ENCODE measurements around the gene UCN2. TPM values are rescaled to one million over a fixed set of nuclear protein-coding genes. Genes with fewer than 3 reads are reported as not detected.
A peak's percentile ranks its signal among the peaks of the same experiment; 100 is the strongest.

The UCN2 gene
- total and polyA plus RNA-seq, 2 experiments from 2014 or later = 0.95 to 1.1 TPM

DNA sequence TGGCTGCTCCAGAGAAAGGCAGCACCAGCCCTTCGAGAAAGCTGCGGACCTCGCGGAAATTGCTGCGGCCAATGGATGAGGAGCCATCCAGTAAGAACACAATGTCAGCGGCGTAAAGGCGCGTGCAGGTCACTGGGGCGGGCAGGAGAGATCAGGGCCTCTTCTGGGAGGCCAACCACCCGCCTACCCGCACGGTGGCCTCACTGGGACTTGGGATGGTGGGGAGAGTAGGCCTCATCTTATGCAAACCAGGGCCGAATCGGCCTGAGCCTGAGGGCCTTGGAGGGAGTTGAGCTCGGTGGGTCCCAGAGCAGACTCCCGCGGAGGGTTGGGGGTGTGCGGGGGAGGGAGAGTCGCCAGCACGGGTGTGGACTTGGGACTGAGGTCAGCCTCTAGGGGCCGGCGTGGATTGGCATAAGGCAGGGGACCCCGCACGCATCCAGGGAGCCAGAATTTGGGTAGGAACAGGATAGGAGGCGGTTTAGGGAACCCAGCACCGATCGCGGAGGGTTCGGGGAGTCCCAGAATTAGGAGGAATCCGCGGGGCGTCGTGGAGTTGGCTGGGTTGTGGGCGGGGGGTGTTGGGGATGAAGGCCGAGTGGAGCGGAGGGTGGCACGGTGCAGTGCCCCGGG lies 31.0 kb upstream of the UCN2 start:
- peak in 1 of 2 donors; percentile 9 for DNase-seq (ENCODE audit: low read depth in 1 of 2, low spot score in 1 of 2)
- peaks cover 6% of the 10 kb centered on the region for H3K4me1 ChIP-seq (ENCODE audit: low read depth)
- H3K4me3 ChIP-seq = no peak overlapping the region
- H3K27me3 ChIP-seq = no peaks in the 10 kb centered on the region
- no peaks in the 10 kb centered on the region for H3K9me3 ChIP-seq (ENCODE audit: low read depth)
- peaks cover 3% of the 10 kb centered on the region for H3K36me3 ChIP-seq
- no peak overlapping the region for H3K27ac ChIP-seq
- TF ChIP-seq, protein P1, sequence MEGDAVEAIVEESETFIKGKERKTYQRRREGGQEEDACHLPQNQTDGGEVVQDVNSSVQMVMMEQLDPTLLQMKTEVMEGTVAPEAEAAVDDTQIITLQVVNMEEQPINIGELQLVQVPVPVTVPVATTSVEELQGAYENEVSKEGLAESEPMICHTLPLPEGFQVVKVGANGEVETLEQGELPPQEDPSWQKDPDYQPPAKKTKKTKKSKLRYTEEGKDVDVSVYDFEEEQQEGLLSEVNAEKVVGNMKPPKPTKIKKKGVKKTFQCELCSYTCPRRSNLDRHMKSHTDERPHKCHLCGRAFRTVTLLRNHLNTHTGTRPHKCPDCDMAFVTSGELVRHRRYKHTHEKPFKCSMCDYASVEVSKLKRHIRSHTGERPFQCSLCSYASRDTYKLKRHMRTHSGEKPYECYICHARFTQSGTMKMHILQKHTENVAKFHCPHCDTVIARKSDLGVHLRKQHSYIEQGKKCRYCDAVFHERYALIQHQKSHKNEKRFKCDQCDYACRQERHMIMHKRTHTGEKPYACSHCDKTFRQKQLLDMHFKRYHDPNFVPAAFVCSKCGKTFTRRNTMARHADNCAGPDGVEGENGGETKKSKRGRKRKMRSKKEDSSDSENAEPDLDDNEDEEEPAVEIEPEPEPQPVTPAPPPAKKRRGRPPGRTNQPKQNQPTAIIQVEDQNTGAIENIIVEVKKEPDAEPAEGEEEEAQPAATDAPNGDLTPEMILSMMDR (IDR thresholded peaks at IDR 0.05; ENCODE audit: low read depth, low read length) = no peak

DNA sequence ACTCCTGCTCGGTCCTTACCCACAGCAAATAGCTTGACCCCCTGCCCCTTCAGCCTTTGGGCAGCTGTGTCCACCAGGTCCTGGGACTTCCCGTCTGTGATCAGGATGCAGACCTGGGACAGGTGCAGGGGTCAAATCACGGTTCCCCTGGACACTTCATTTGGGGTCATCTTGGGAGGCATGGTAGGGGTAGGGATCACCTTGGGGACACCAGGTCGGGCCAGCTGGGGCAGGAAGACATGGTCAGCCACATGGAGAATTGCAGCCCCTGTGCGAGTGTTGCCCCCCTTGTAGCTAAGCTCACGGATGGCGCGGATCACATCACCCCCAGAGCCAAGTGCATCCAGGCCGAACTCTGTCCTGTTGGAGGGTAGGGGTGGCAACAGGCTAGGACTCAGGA lies 29.8 kb upstream of the UCN2 start:
- H3K36me3 ChIP-seq = peaks cover 3% of the 10 kb centered on the region
- no peak for DNase-seq (ENCODE audit: low read depth in 1 of 2, low spot score in 1 of 2)
- no peak overlapping the region for H3K27ac ChIP-seq
- no peaks in the 10 kb centered on the region for H3K9me3 ChIP-seq (ENCODE audit: low read depth)
- no peaks in the 10 kb centered on the region for H3K4me1 ChIP-seq (ENCODE audit: low read depth)
- TF ChIP-seq, protein P1 (IDR thresholded peaks at IDR 0.05; ENCODE audit: low read depth, low read length) = no peak
- H3K4me3 ChIP-seq = no peak overlapping the region
- H3K27me3 ChIP-seq = no peaks in the 10 kb centered on the region

DNA sequence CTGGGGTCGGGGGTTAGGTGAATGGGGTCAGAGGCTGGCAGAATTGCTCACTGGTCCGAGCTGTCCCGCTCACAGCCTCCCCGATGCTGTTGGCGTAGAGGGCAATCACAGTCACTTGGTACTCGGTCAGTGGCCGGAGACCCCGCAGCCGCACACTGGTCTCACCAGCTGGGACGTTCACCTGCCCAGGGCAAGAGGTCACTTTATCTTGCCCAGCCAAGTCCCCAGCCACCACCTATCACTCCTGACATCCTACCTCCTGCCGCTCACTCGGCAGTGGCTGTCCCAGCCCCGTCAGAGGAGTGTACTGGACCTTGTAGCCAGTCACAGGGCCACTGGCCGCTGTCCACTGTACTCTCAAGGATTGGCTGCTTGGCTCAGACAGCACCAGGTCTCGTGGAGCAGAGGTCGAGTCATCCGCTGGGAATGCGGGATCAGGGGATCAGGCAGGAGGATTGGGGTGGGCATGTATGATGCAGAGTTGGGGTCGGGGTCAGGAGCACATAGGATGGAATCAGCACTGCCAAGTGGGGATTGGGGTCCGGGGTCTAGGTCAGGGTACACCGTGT lies 29.0 kb upstream of the UCN2 start:
- Histone ChIP-seq H3K36me3 (peaks cover 3% of the 10 kb centered on the region), H3K4me1 (ENCODE audit: low read depth) (no peaks in the 10 kb centered on the region), H3K4me3 (no peak overlapping the region), H3K27ac (no peak overlapping the region), H3K9me3 (ENCODE audit: low read depth) (no peaks in the 10 kb centered on the region), H3K27me3 (no peaks in the 10 kb centered on the region)
- TF ChIP-seq, protein P1 (IDR thresholded peaks at IDR 0.05; ENCODE audit: low read depth, low read length) = no peak
- no peak for DNase-seq (ENCODE audit: low read depth in 1 of 2, low spot score in 1 of 2)

DNA sequence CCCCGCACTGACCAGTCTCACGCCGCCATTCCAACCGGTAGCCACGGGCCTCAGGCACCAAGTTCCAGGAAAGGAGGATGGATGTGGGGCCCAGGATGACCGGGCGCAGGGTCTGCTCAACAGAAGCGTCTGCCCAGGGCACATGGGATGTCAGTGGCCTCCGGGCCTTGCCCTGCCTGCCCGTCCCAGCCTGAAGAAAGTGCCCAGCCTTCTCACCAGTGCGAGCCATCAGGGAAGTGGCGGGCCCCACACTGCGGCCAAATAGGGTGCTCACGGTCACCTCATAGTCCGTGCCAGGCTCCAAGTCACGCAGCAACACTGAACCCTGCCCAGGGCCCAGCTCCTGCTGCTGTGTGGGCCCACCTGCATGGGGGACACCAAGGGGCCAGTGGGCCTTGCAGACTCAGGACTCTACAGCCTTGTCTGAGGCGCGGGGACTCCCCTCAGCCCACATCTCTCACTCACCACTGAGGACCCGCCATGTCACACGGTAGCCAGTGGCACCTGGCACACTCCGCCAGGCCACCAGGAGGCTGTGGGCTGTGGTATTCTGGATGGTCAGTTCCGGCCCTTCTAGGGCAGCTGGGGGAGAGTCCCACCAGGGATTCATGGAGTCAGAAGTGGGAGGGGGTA lies 28.4 kb upstream of the UCN2 start:
- Histone ChIP-seq H3K27ac (no peak overlapping the region), H3K36me3 (peaks cover 7% of the 10 kb centered on the region), H3K4me1 (ENCODE audit: low read depth) (no peaks in the 10 kb centered on the region), H3K4me3 (no peak overlapping the region), H3K27me3 (no peaks in the 10 kb centered on the region), H3K9me3 (ENCODE audit: low read depth) (no peaks in the 10 kb centered on the region)
- TF ChIP-seq, protein P1 (IDR thresholded peaks at IDR 0.05; ENCODE audit: low read depth, low read length) = no peak
- DNase-seq (ENCODE audit: low read depth in 1 of 2, low spot score in 1 of 2) = no peak

DNA sequence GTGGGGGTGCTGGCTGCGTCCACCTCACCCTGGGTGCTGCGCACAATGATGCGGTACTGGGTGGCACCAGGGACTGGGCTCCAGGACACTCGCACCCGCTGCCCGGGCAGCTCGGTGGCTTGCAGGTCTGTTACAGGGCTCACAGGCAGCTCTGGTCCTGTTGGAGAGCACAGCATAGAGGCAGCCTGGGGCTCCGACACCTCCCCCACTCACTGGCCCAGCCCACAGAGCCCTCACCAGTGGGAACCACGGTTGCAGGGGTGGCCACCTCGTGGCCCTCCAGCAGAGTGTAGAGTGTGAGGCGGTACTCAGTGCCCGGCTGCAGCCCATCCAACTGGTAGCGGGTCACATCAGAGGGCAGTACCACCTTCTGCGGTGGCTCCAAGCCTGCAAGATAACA lies 27.9 kb upstream of the UCN2 start:
- no peaks in the 10 kb centered on the region for H3K27me3 ChIP-seq
- TF ChIP-seq, protein P1 (IDR thresholded peaks at IDR 0.05; ENCODE audit: low read depth, low read length) = no peak
- H3K9me3 ChIP-seq (ENCODE audit: low read depth) = no peaks in the 10 kb centered on the region
- peaks cover 11% of the 10 kb centered on the region for H3K36me3 ChIP-seq
- H3K4me3 ChIP-seq = no peak overlapping the region
- H3K4me1 ChIP-seq (ENCODE audit: low read depth) = no peaks in the 10 kb centered on the region
- DNase-seq (ENCODE audit: low read depth in 1 of 2, low spot score in 1 of 2) = no peak
- H3K27ac ChIP-seq = no peak overlapping the region
